ENCODE data around the gene MIB2.

The MIB2 gene

DNA sequence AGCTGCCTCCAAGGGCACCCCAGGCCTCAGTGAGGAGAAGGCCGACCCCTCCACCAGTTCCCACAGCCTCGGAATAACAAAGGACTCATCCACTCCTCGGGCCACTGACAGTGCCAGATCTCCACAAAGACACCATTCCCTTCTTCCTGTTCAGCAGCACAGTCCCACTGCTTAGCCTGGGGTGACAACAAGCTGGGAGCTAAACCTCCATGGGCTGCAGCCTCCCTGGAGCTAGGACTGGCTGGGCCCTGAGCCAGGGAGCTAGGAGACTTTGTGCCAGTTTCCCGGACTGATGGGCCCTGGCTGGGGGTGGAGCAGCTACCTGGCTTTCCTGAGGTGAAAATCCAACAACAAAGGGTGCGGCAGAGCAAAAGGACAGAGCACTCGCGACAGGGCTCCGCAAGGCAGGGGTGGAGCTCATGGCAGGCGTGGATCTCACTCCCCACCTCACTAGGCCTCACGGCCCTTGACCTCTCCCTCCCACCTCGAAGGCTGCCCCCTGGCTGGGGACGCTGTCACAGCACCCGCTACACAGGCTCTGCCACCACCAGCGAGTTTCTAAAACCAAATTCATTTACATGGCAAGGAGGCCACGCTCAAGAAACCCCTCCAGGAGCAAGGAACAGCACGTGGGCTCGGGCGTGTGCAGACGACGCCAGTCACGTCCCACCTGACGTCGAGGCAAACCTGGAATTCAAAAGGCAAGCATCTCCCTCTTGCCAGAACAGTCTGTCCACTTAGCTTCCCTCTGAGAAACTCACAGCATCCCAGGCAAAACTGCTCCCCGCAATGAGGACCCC lies 63.5 kb downstream of the MIB2 start:
- DNase-seq (ENCODE audit: low read depth in 2 of 2) = peak in 1 of 2 donors; percentile 35
